HG03159 (cell line): ENCODE data around the gene SBK1.

Source experiments
- ATAC-seq: cut with Tn5 transposase; IDR thresholded peaks from one replicate; pipeline ENCODE4 v1.9.1; 2021; ENCODE audit warnings: mild to moderate bottlenecking, moderate library complexity; ENCODE audit not compliant: unreplicated experiment

Gene SBK1

GRCh38 chr16:28304214-28304613 is 11.9 kb downstream of the SBK1 start:
- ATAC-seq: no peak

DNA sequence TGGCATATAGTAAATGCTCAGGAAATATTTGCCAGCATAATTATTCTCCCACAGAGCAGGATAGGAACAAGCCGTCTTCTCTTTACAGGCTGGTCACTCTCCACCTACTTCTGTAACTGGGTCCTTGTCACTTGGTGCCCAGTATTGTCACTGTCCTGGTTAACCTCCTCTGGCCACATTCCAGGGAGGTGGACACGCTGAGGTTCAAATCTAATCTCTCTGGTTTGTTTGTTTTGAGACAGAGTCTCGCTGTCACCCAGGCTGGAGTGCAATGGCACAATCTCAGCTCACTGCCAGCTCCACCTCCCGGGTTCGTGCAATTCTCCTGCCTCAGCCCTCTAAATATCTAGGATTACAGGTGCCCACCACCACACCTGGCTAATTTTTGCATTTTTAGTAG is 15.6 kb downstream of the SBK1 start:
- ATAC-seq: no peak

- no peak for ATAC-seq
Measured at GRCh38 chr16:28308794-28309584, 16.7 kb downstream of the SBK1 start.

DNA sequence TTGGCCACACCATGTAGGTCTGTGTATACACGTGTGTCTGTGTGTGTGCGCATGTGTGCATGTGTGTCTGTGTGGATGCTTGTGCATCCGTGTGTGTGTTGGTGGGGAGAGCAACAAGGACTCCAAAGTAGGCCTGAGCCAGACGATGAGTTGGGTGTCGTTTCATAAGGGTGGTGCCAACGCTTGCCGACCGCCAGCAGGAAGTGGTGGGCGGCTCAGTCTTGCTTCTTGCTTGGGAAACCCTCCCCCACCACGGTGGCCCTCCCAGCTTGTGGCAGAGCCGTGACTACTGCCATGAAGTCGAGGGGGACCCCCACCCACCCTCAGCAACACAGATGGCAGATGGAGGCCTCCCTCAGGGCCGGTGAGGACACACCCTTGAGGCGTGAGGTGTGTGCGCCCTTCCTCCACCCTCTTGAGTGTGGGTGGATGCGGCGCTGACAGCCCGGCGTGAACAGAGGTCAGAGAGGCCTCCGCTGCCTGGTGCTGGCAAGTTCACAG is 17.5 kb downstream of the SBK1 start:
- ATAC-seq: no peak

DNA sequence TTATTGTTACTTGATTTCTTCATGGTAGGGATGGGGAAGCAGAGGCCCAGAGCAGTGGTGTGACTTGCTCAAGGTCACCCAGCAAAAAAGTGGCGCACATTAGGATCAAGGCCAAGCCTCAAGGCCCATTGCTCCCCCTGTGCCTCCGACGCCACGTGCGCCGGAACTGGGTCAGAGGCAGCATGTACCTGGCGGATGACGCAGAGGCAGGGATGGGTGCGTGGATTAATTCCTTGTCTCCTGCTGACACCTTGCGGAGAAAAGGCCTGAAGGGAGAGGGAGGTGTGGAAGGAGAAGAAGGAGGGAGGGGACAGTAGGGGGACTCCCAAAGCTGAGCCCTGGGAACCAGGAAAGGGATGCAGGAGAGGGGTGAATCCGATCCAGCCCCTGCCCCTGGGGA is 18.5 kb downstream of the SBK1 start:
- ATAC-seq: no peak

GRCh38 chr16:28311413-28311812 is 19.1 kb downstream of the SBK1 start:
- no peak for ATAC-seq

DNA sequence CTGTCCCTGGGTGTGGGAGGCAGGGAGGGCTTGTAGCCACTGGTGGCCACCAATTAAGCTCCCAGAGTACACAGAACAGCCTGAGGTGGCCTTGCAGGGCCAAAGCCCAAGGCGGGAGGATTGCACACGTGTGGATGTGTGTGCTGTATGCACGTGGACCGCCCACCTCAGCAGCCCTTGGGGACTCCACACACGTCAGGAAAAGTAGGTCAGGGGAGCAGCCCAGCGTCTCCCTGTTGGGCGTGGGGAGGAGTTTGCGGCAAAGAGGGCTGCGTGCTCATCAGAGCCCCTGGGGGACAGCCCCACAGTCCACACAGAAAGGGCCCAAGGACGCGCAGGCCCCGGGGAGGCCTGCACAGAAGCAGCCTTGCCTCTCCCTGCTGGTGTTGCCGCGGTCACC is 19.6 kb downstream of the SBK1 start:
- ATAC-seq: no peak

- ATAC-seq: no peak
Measured at GRCh38 chr16:28312327-28312726, 20.0 kb downstream of the SBK1 start.

GRCh38 chr16:28313587-28313986 is 21.3 kb downstream of the SBK1 start:
- ATAC-seq: no peak

DNA sequence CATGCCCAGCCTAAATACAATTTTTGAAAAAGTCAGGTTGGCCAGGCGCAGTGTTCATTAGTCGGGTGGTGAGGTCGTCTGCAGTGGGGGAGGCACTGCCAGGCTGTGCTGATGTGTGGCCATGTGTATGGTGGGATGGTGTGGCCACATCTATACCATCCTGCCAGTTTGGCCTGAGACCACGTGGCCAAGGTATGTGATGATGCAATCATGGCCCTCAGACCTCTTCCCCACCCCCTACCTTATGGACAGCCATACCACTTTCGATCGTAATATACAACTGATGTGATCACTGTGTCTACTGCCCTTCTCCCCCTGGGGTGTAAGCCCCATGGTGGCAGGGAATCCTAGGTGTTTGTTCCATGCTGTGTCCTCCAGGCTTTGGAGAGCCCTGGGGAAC is 23.7 kb downstream of the SBK1 start:
- ATAC-seq: no peak

DNA sequence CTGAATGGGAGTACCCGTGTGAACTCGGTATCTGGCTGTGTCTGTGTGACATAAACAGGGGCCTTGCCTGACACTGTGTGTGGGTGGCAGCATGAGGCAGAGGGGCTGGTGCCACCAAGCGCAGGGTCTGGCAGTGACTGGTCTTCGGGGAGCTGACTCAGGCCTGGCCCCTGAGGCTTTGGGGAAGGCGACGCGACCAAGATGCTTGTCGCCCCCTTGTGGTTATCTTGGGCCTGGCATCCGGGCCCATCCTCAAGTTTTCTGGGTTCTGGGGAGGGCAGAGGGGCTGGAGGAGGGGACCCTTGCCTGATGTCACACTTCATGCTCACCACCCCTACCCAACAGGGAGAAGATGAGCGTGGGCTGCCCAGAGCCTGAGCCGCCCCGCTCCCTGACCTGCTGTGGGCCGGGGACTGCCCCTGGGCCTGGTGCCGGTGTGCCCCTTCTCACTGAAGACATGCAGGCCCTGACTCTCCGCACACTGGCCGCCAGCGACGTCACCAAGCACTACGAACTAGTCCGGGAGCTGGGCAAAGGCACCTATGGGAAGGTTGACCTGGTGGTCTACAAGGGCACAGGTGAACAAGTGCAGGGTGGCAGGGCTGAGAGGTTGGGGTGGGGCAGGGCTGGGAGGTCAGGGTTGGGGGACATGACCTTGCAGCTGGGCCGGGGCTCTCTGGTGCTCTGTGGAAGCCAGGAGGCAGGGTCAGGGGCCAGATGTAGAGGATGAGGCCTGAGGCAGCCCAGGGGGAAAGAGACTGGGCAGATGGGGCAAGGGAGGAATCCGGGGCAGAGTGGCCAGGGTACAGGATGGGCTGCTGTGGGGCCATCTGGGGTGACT is 24.9 kb downstream of the SBK1 start:
- ATAC-seq: no peak

DNA sequence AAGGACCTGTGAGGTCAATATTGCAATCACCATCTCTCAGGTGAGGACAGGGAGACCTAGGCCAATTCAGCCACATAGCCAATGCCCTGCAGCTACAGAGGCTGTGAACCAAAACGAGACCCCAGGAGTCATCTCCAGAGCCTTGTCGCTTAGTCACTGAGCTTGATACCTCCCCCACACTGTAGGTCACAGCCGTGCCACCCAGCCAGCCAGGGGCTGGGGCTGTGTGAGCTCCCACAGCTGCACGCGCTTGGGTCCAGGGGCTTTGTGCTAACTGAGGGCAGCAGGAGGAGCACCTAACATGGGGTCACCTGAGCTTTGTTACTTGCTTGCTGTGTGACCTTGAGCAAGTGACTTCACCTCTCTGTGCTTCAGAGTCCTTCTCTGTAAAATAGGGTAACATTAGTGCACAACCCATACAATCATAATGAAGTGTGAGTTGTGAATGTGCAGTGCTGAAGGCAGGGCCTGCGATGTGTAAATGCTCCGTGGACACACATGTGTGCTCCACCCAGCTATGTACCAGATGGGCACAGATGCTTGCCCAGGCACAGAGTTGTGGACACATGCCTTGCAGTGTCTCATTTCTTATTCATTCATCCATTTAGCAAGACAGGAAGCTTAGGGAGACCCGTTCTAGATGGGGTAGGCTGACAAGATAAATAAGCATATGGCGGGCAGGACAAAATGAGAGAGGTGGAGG is 25.9 kb downstream of the SBK1 start:
- ATAC-seq: no peak

- no peak for ATAC-seq
Measured at GRCh38 chr16:28319476-28320022, 27.2 kb downstream of the SBK1 start.

DNA sequence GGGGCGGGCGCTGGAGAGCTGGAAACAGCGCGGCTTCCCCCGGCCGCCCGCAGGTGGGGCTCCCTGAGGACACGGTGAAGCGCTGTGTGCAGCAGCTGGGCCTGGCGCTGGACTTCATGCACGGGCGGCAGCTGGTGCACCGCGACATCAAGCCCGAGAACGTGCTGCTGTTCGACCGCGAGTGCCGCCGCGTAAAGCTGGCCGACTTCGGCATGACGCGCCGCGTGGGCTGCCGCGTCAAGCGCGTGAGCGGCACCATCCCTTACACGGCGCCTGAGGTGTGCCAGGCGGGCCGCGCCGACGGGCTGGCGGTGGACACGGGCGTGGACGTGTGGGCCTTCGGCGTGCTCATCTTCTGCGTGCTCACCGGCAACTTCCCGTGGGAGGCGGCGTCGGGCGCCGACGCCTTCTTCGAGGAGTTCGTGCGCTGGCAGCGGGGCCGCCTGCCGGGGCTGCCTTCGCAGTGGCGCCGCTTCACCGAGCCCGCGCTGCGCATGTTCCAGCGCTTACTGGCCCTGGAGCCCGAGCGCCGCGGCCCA is 27.8 kb downstream of the SBK1 start:
- no peak for ATAC-seq

DNA sequence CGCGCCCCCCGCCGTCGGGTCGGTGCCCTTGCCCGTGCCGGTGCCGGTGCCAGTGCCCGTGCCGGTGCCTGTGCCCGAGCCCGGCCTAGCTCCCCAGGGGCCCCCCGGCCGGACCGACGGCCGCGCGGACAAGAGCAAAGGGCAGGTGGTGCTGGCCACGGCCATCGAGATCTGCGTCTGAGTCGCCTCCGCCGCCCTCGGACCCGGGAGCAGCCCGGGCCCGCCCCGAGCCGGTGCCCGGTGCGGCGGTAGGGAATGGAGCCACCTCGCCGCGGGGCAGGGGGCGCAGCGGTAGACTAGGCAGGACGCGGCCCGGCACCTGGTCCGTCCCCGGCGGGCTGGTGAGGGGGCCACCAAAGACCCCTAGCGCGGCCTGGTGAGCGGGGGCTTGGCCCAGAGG is 28.4 kb downstream of the SBK1 start:
- no peak for ATAC-seq

DNA sequence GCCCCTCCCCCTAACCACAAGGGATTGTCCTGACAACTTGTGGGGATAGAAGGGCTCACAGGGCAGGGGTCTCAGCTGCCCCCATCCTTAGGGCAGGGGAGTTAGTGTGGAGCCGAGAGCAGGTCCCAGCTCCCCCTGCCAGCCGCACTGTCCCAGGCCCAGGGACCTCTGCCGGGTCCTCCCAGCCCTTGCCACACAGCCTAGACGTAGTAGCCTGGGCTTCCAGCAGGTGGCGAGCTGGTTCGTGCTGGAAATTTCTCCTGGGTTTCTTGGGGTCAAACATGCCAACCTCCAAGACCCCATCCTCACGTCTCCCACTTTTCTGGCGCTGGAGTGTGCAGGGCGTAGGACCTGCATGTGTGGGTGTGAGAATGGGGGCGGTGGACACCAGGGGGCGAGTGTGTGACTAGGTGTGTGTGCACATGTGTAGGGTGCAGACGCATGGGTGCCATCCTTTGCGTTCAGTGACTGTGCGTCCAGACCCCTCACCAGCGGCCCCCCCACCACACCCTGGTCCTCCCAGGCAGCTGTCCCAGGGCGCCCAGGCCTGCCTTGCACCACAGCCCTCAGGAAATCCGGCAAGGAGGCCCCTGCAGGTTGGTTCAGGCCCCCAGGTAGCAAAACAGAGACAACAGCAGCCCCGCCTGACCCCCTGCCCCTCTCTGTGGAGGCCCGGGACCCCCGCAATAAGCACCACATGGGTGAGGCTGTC is 29.5 kb downstream of the SBK1 start:
- no peak for ATAC-seq

- no peak for ATAC-seq
Measured at GRCh38 chr16:28324235-28324886, 32.0 kb downstream of the SBK1 start.

DNA sequence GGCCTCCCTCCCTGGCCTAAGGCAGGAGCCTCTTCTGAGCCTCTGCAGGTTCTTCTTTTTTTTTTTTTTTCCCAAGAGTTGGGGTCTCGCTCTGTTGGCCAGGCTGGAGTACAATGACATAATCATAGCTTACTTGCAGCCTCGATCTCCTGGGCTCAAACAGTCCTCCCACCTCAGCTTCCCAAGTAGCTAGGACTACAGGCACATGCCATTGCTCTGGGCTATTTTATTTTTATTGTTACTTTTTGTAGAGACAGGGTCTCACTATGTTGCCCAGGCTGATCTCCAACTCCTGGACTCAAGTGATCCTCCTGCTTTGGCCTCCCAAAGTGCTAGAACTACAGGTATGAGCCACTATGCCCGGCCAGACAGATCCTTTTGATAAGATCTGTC is 32.6 kb downstream of the SBK1 start:
- ATAC-seq: no peak

DNA sequence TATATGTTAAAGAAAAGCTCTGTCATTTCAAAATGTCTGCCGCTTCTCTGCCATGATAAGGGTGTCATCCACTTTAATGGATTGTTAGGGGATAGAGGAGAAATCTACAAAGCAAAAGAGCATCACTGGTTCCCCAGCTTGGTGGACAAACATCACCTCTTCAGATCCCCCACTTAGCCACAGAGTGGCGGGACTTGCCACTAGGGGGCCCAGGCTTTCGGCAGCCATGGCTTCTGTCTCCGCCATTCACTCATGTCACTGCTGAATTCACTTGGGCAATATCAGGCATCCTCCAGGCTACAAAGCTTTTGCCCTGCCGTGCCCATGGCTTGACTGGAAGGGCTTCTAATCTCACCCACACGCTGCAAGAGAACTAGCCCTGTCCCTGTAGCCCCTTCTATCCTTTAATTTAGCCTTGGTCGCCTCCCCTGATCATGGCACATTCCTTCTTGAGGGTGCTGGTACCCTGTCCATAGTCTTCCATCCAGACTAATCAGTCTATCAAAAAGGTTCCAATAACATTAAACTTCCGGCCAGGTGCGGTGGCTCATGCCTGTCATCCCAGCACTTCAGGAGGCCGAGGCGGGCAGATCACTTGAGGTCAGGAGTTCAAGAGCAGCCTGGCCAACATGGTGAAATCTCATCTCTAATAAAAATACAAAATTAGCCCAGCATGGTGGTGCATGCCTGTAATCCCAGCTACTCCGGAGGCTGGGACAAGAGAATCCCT is 34.7 kb downstream of the SBK1 start:
- ATAC-seq: no peak
